ENCODE data around the gene RAD51B.

The RAD51B gene

DNA sequence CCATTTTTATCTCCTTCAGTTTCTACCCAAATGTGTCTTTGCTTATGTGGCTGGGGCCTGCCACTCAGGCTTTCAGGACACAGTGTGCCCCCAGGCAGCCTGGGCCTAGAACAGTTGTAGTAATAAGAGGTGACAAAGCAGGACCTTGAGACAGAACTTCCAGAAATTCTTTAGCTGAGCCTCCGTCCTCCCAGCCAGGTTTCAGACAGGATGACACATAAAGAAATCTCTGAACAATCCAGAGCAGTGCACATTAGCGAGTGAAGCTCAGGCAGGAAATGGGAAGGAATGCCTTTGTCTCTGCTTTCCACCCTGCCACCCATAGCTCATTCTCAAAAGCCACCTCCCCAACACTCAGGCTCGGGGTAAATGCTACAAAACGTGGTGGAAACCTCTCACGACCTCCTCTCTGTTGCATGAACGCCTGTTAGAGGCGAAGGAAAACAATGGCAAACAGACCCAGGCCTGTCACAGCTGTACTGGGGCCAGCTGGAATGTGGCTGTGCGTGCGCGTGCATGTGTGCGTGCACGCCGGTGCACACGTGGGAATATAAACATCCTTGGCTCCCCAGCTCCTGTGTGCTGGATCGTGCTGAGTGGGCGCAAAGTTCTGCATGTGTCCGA, 686.6 kb downstream of the RAD51B start:
- CTCF ChIA-PET: no interaction called here

GRCh38 chr14:68506645-68507419, 687.3 kb downstream of the RAD51B start:
- ChIA-PET CTCF (interaction anchor here (0.5 kb wide), 1 partner anchor 310 kb away, joined by 4 read pairs; no protein-coding TSS in a partner anchor), POLR2A (no interaction called here)
- no peak for TF ChIP-seq ZNF785 (tag by site-specific recombination; IDR thresholded peaks at IDR 0.05)
- no peak for TF ChIP-seq ZNF19 (tag by site-specific recombination; IDR thresholded peaks at IDR 0.05; ENCODE audit: low read depth)
- no peak for TF ChIP-seq GLIS2 (tag by site-specific recombination; IDR thresholded peaks at IDR 0.05)
- no peak for TF ChIP-seq ZNF114 (tag by site-specific recombination; IDR thresholded peaks at IDR 0.05)
- TF ChIP-seq ZNF239 (tag by site-specific recombination; IDR thresholded peaks at IDR 0.05): no peak
- TF ChIP-seq ZNF558 (tag by site-specific recombination; IDR thresholded peaks at IDR 0.05): no peak
- TF ChIP-seq SP7 (tag by site-specific recombination; IDR thresholded peaks at IDR 0.05): no peak
- no peak for TF ChIP-seq ZNF132 (tag by site-specific recombination; IDR thresholded peaks at IDR 0.05; ENCODE audit: borderline replicate concordance)
- no peak for TF ChIP-seq ZBTB20 (tag by site-specific recombination; IDR thresholded peaks at IDR 0.05)
- TF ChIP-seq ZNF585B (tag by site-specific recombination; IDR thresholded peaks at IDR 0.05): no peak
- H3K36me3 ChIP-seq (ENCODE audit: control insufficient read depth in 2 of 2, insufficient read depth in 1 of 2, low read length in 2 of 2): no peaks in the 10 kb centered on the region
- H3K27ac ChIP-seq (ENCODE audit: extremely low read depth, low read depth, low read length): no peak overlapping the region
- no peaks in the 10 kb centered on the region for H3K4me1 ChIP-seq (ENCODE audit: control insufficient read depth, insufficient read depth, low read length)
- H3K9me3 ChIP-seq (ENCODE audit: control insufficient read depth, insufficient read depth, low read depth, low read length): no peaks in the 10 kb centered on the region
- H3K4me3 ChIP-seq (ENCODE audit: low read depth, low read length): no peak overlapping the region

More for the DNA sequence above, 686.6 kb downstream of the RAD51B start:
- Histone ChIP-seq H3K36me3 (ENCODE audit: control insufficient read depth in 2 of 2, insufficient read depth in 1 of 2, low read length in 2 of 2) (no peaks in the 10 kb centered on the region), H3K27ac (ENCODE audit: extremely low read depth, low read depth, low read length) (no peak overlapping the region), H3K4me3 (ENCODE audit: low read depth, low read length) (no peak overlapping the region), H3K9me3 (ENCODE audit: control insufficient read depth, insufficient read depth, low read depth, low read length) (no peaks in the 10 kb centered on the region), H3K4me1 (ENCODE audit: control insufficient read depth, insufficient read depth, low read length) (no peaks in the 10 kb centered on the region)
- TF ChIP-seq ZNF426 (tag by site-specific recombination; IDR thresholded peaks at IDR 0.05) (no peak), TRIM28 (IDR thresholded peaks at IDR 0.05; ENCODE audit: borderline replicate concordance, low read length) (no peak), ZNF354C (tag by site-specific recombination; IDR thresholded peaks at IDR 0.05; ENCODE audit: borderline replicate concordance, low read depth) (no peak), ZNF211 (tag by site-specific recombination; IDR thresholded peaks at IDR 0.05; ENCODE audit: low read depth) (no peak), ZBTB48 (tag by site-specific recombination; IDR thresholded peaks at IDR 0.05) (no peak), ZNF221 (tag by site-specific recombination; IDR thresholded peaks at IDR 0.05; ENCODE audit: borderline replicate concordance) (no peak), ZNF404 (tag by site-specific recombination; IDR thresholded peaks at IDR 0.05) (no peak), ZNF660 (tag by site-specific recombination; IDR thresholded peaks at IDR 0.05) (no peak), ZNF184 (tag by site-specific recombination; IDR thresholded peaks at IDR 0.05) (no peak), ZNF10 (tag by site-specific recombination; IDR thresholded peaks at IDR 0.05) (no peak), PRDM1 (tag by site-specific recombination; IDR thresholded peaks at IDR 0.05) (no peak), ZBTB10 (tag by site-specific recombination; IDR thresholded peaks at IDR 0.05) (no peak), SP2 (tag by site-specific recombination; IDR thresholded peaks at IDR 0.05) (no peak), ZNF76 (tag by site-specific recombination; IDR thresholded peaks at IDR 0.05; ENCODE audit: borderline replicate concordance, low read depth) (no peak), ZBTB20 (tag by site-specific recombination; IDR thresholded peaks at IDR 0.05) (no peak)
- TF ChIP-seq, protein P1, sequence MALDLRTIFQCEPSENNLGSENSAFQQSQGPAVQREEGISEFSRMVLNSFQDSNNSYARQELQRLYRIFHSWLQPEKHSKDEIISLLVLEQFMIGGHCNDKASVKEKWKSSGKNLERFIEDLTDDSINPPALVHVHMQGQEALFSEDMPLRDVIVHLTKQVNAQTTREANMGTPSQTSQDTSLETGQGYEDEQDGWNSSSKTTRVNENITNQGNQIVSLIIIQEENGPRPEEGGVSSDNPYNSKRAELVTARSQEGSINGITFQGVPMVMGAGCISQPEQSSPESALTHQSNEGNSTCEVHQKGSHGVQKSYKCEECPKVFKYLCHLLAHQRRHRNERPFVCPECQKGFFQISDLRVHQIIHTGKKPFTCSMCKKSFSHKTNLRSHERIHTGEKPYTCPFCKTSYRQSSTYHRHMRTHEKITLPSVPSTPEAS (tag by site-specific recombination; IDR thresholded peaks at IDR 0.05): no peak
- POLR2A ChIA-PET: no interaction called here

All from HEK293 (cell line).